Esophagus (tissue), 2 donors: Measurements from ENCODE around the gene PAX5. TPM values are rescaled to one million over a fixed set of nuclear protein-coding genes. Genes with fewer than 3 reads are reported as not detected.

Experiments used
- H3K27ac ChIP-seq, 2 donors: one replicate each; pipeline ENCODE4 v1.5.1; 2013; ENCODE audit warnings: low read depth in 2 of 2, mild to moderate bottlenecking in 2 of 2, inconsistent platforms in 1 of 2, low read length in 1 of 2, moderate library complexity in 1 of 2
- H3K27me3 ChIP-seq, 2 donors: one replicate each; pipeline ENCODE4 v1.6.1; 2013; ENCODE audit warnings: low read length in 2 of 2, control low read depth in 1 of 2, mild to moderate bottlenecking in 1 of 2; ENCODE audit not compliant: insufficient read depth in 2 of 2, control insufficient read depth in 1 of 2
- H3K36me3 ChIP-seq, 2 donors: one replicate each; pipeline ENCODE4 v1.6.1; 2013; ENCODE audit warnings: low read length in 1 of 2; ENCODE audit not compliant: control insufficient read depth in 2 of 2, insufficient read depth in 2 of 2
- H3K4me1 ChIP-seq, 2 donors: one replicate each; pipeline ENCODE4 v1.6.1; 2013; ENCODE audit warnings: low read length in 1 of 2; ENCODE audit not compliant: control insufficient read depth in 2 of 2, insufficient read depth in 2 of 2
- H3K4me3 ChIP-seq, 2 donors: one replicate each; pipeline ENCODE4 v1.5.1; 2013; ENCODE audit warnings: low read length in 2 of 2, mild to moderate bottlenecking in 2 of 2, low read depth in 1 of 2, moderate library complexity in 1 of 2
- H3K9me3 ChIP-seq, 2 donors: one replicate each; pipeline ENCODE4 v1.6.1; 2013; ENCODE audit warnings: mild to moderate bottlenecking in 2 of 2, low read depth in 1 of 2, low read length in 1 of 2, moderate library complexity in 1 of 2; ENCODE audit not compliant: control insufficient read depth in 2 of 2, insufficient read depth in 1 of 2
- WGBS, 2 donors: extraction: QIAGEN DNeasy Blood & Tissue Kit; methylation state at CpG; one replicate each; pipeline ENCODE4 v1.1.7; 2013; 5-methylcytosine and 5-hydroxymethylcytosine counted together
- polyA plus RNA-seq, 2 donors: library from polyadenylated mRNA; stranded (reverse); fragments of 200-250 nt; gene quantifications; one replicate each; pipeline ENCODE4 v1.2.3, GENCODE V29; 2013
- donor health status: healthy with polysubstance abuse.
- donor health status: Bipolar disorder and iron deficiency.

The PAX5 gene
- polyA plus RNA-seq, 2 donors: 0.02 to 0.10 TPM

DNA sequence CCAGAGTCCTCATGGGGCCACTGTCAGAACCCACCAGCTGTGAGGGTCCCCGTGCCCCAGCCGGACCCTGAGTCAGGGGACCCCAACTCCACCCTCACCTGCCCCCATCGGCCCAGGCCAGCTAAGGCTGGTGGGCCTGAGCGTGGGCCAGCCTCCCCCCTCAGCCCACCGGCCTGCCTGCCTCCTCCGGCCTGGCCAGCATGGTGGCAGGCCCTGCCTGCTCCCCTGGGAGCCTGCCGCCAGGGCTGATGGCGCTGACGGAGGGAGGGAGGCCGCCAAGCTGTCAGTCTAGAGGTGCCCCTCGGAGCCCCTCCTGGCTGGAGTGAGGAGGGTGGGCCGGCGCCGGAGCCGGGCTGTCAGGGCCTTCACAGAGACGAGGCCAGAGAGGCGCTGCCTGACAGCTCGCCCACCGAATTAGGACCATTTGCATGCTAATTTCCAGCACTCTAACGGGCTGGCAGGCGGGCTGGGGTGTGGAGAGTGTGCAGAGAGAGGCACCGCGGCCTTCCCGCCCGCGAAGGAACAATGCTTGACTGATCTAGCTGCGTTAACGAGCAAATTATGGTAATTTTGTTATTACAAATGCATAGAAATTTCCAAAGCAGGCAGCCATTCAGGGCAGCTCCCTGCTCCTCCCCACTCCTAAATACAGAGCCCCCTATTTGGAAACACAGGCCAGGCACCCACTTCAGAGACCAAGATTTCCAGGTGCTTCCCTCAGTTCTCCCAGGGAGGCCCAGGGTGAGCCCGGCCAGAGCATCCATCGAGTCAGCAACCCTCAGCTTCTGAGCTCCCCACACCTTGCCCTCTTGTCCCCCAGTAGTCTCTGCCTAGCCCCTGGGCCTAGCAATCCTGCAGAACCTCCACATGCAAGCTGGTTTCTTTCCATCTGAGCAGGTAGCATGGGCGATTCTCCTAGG lies 169.3 kb downstream of the PAX5 start:
- WGBS, 2 donors: 77 to 81% methylated on average over 30 to 31 of the region's 31 CpGs
- H3K27me3 ChIP-seq: no peaks in the 10 kb centered on the region

GRCh38 chr9:36862206-36863145 lies 171.6 kb downstream of the PAX5 start:
- no peaks in the 10 kb centered on the region for H3K4me1 ChIP-seq
- no peak overlapping the region for H3K27ac ChIP-seq
- H3K36me3 ChIP-seq: no peaks in the 10 kb centered on the region
- H3K27me3 ChIP-seq: no peaks in the 10 kb centered on the region
- no peak overlapping the region for H3K4me3 ChIP-seq
- 49 to 51% methylated on average over 21 of the region's 21 CpGs for WGBS, 2 donors
- H3K9me3 ChIP-seq: no peaks in the 10 kb centered on the region

More for the DNA sequence above, 169.3 kb downstream of the PAX5 start:
- no peak overlapping the region for H3K27ac ChIP-seq
- H3K9me3 ChIP-seq: no peaks in the 10 kb centered on the region
- no peak overlapping the region for H3K4me3 ChIP-seq
- H3K36me3 ChIP-seq: no peaks in the 10 kb centered on the region
- H3K4me1 ChIP-seq: no peaks in the 10 kb centered on the region

GRCh38 chr9:36861528-36862205 lies 172.4 kb downstream of the PAX5 start:
- Histone ChIP-seq H3K36me3 (no peaks in the 10 kb centered on the region), H3K4me3 (no peak overlapping the region), H3K27me3 (peaks cover 0 to 4% of the 10 kb centered on the region in 2 donors), H3K4me1 (no peaks in the 10 kb centered on the region), H3K9me3 (no peaks in the 10 kb centered on the region), H3K27ac (no peak overlapping the region)
- 68 to 71% methylated on average over 7 of the region's 7 CpGs for WGBS, 2 donors

- Histone ChIP-seq H3K9me3 (no peaks in the 10 kb centered on the region), H3K4me3 (no peak overlapping the region), H3K36me3 (no peaks in the 10 kb centered on the region), H3K27me3 (peaks cover 0 to 4% of the 10 kb centered on the region in 2 donors), H3K27ac (no peak overlapping the region), H3K4me1 (no peaks in the 10 kb centered on the region)
- 43 to 63% methylated on average over 23 of the region's 23 CpGs for WGBS, 2 donors
Observed at GRCh38 chr9:36858805-36859375, 175.2 kb downstream of the PAX5 start.

GRCh38 chr9:36855448-36856315 lies 178.4 kb downstream of the PAX5 start:
- 54 to 69% methylated on average over 9 of the region's 9 CpGs for WGBS, 2 donors
- Histone ChIP-seq H3K27ac (no peak overlapping the region), H3K4me1 (no peaks in the 10 kb centered on the region), H3K27me3 (peaks cover 0 to 4% of the 10 kb centered on the region in 2 donors), H3K36me3 (no peaks in the 10 kb centered on the region), H3K4me3 (no peak overlapping the region), H3K9me3 (no peaks in the 10 kb centered on the region)

- no peaks in the 10 kb centered on the region for H3K36me3 ChIP-seq
- no peak overlapping the region for H3K4me3 ChIP-seq
- peaks cover 0 to 4% of the 10 kb centered on the region in 2 donors for H3K27me3 ChIP-seq
- no peak overlapping the region for H3K27ac ChIP-seq
- H3K4me1 ChIP-seq: no peaks in the 10 kb centered on the region
- no peaks in the 10 kb centered on the region for H3K9me3 ChIP-seq
- WGBS, 2 donors: 78 to 82% methylated on average over 10 of the region's 10 CpGs
Observed at GRCh38 chr9:36854751-36855150, 179.3 kb downstream of the PAX5 start.

- Histone ChIP-seq H3K9me3 (no peaks in the 10 kb centered on the region), H3K4me3 (no peak overlapping the region), H3K27me3 (peaks cover 0 to 4% of the 10 kb centered on the region in 2 donors), H3K4me1 (peaks cover 0 to under 1% of the 10 kb centered on the region in 2 donors), H3K36me3 (no peaks in the 10 kb centered on the region), H3K27ac (no peak overlapping the region)
- 62 to 64% methylated on average over 13 of the region's 13 CpGs for WGBS, 2 donors
Observed at GRCh38 chr9:36854034-36854433, 180.0 kb downstream of the PAX5 start.

- H3K4me1 ChIP-seq: peaks cover 0 to 2% of the 10 kb centered on the region in 2 donors
- no peaks in the 10 kb centered on the region for H3K9me3 ChIP-seq
- peaks cover 0 to 4% of the 10 kb centered on the region in 2 donors for H3K27me3 ChIP-seq
- WGBS, 2 donors: 72 to 75% methylated on average over 1 of the region's 1 CpG
- H3K36me3 ChIP-seq: no peaks in the 10 kb centered on the region
- no peak overlapping the region for H3K4me3 ChIP-seq
- H3K27ac ChIP-seq: no peak overlapping the region
Observed at GRCh38 chr9:36853233-36853632, 180.8 kb downstream of the PAX5 start.
